Fibroblast of villous mesenchyme (primary cell): ENCODE measurements around the gene SLC2A13. TPM values are rescaled to one million over a fixed set of nuclear protein-coding genes. Genes with fewer than 3 reads are reported as not detected.

Experiments used
- DNase-seq: peaks from one replicate; pipeline ENCODE4 v3.0.0-alpha.2; 2010; ENCODE audit warnings: low read depth
- H3K4me3 ChIP-seq: 2 replicates; pipeline ENCODE4 v1.5.1; 2011; ENCODE audit warnings: low read depth, mild to moderate bottlenecking, low read length
- CTCF ChIP-seq: IDR thresholded peaks from 2 replicates; pipeline ENCODE4 v1.5.1; 2012; ENCODE audit warnings: low read depth, mild to moderate bottlenecking, low read length; ENCODE audit not compliant: insufficient read depth
- total RNA-seq: library from RNA; depleted of rRNA; stranded (reverse); fragments of >200 nt; gene quantifications from 2 replicates; pipeline ENCODE4 v1.2.3, GENCODE V29; 2012

Gene SLC2A13
- total RNA-seq, 1 donor, result 16.4 TPM

- no peak for TF ChIP-seq CTCF
- DNase-seq, result no peak
Measured at GRCh38 chr12:40106202-40106533, 287 bp upstream of the SLC2A13 start.

GRCh38 chr12:40105265-40105514 lies 691 bp downstream of the SLC2A13 start:
- peak; percentile 25 for DNase-seq
- H3K4me3 ChIP-seq, result peak overlapping the region; percentile 70
- no peak for TF ChIP-seq CTCF

More at GRCh38 chr12:40106202-40106533, 287 bp upstream of the SLC2A13 start:
- H3K4me3 ChIP-seq, result peak overlapping the region; percentile 30

GRCh38 chr12:40104461-40105264 lies 1.2 kb downstream of the SLC2A13 start:
- peak overlapping the region; percentile 70 for H3K4me3 ChIP-seq
- DNase-seq, result no peak
- TF ChIP-seq CTCF, result no peak

GRCh38 chr12:40103043-40103442 lies 2.8 kb downstream of the SLC2A13 start:
- TF ChIP-seq CTCF, result no peak
- no peak overlapping the region for H3K4me3 ChIP-seq
- no peak for DNase-seq

- H3K4me3 ChIP-seq, result no peak overlapping the region
- no peak for TF ChIP-seq CTCF
- DNase-seq, result no peak
Measured at GRCh38 chr12:40101747-40102146, 4.1 kb downstream of the SLC2A13 start.

GRCh38 chr12:40099423-40099853 lies 6.4 kb downstream of the SLC2A13 start:
- no peak for TF ChIP-seq CTCF
- H3K4me3 ChIP-seq, result no peak overlapping the region
- no peak for DNase-seq
